Type B pancreatic cell (in vitro differentiated cells): ENCODE results near the gene KCNAB3. TPM values are rescaled to one million over a fixed set of nuclear protein-coding genes. Genes with fewer than 3 reads are reported as not detected.

Experiments used
- DNase-seq: peaks from one replicate; pipeline ENCODE4 v3.0.0; 2021; ENCODE audit warnings: mixed read lengths; ENCODE audit not compliant: unreplicated experiment; ENCODE audit errors: extremely low spot score
- H3K27ac Mint-ChIP-seq: 2 replicates; pipeline ENCODE4 v1.8.0; 2021; ENCODE audit warnings: mild to moderate bottlenecking, mixed read lengths
- H3K27me3 Mint-ChIP-seq: 2 replicates; pipeline ENCODE4 v1.8.0; 2021; ENCODE audit warnings: mixed read lengths
- H3K36me3 Mint-ChIP-seq: 2 replicates; pipeline ENCODE4 v1.8.0; 2021; ENCODE audit warnings: mixed read lengths
- H3K4me1 Mint-ChIP-seq: one replicate; pipeline ENCODE4 v1.8.0; 2021; ENCODE audit warnings: mixed read lengths; ENCODE audit not compliant: unreplicated experiment
- H3K4me3 Mint-ChIP-seq: 2 replicates; pipeline ENCODE4 v1.8.0; 2021; ENCODE audit warnings: mild to moderate bottlenecking, mixed read lengths
- H3K9me3 Mint-ChIP-seq: 2 replicates; pipeline ENCODE4 v1.8.0; 2021; ENCODE audit warnings: mixed read lengths
- CTCF ChIP-seq: fragments of 200-600 bp; sonication (generic); conservative IDR thresholded peaks from 2 replicates; pipeline ENCODE4 v1.5.0; 2021; ENCODE audit warnings: antibody characterized with exemption, mild to moderate bottlenecking
- total RNA-seq: library from RNA; stranded (reverse); gene quantifications from 2 replicates; pipeline ENCODE4 v1.2.1, GENCODE V29; 2021; ENCODE audit warnings: low replicate concordance

The KCNAB3 gene
- total RNA-seq, 1 donor from 2014 or later, result 9.9 TPM

- TF ChIP-seq CTCF, result no peak
- Mint-ChIP-seq H3K9me3 (no peaks in the 10 kb centered on the region), H3K27me3 (peaks cover 6% of the 10 kb centered on the region), H3K4me1 (peaks cover 24% of the 10 kb centered on the region), H3K27ac (peak overlapping the region; percentile 86), H3K4me3 (peak overlapping the region; percentile 92), H3K36me3 (peaks cover 7% of the 10 kb centered on the region)
- no peak for DNase-seq
Observed at GRCh38 chr17:7916385-7916682, 13.3 kb downstream of the KCNAB3 start.

DNA sequence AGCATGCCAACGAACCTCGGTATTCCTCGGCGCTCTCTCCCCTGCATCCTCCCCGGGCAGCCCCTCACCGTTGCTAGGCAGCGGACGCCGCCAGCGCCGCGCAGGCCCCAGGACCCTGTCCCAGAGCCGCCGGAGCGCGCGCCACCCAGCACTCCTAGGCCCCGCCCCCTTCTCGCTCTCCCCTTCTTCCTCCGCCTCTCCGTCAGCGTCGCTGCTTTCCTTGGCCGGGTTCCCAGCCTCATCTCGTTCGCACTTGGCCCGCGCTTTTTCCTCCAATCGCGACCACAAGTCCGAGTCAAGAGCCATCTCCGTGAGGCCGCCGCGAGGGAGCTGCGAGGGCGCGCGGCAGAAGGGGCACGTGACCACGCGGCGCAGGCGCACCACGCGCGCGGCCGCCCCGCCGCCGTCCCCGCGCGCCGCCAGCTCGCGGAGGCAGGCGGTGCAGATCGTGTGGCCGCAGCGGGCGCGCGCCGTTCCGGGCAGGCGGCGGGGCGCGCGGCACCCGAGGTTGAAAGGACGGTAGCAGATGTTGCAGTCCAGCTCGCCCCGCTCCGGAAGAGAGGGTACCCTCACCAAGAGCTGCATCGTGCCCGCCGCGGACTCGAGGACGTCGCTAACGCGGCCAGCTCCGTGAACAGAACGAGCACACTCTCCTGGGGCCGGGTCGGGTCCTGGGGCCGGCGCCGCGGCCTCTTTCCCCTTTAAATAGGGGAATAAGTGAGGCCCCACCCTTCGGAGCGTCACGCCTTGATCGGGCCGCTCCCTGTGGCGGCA lies 13.9 kb downstream of the KCNAB3 start, which contains the start of gene RNF227:
TSS of gene RNF227 (minus strand) at position 679 of the 774 bp plus-strand sequence. CDS start at position 585, 94 bp downstream.
- Mint-ChIP-seq H3K4me3 (peak within 1 kb of the TSS; percentile 92), H3K4me1 (peaks cover 24% of the 10 kb centered on the region), H3K27me3 (peaks cover 5% of the 10 kb centered on the region), H3K27ac (peak within 1 kb of the TSS; percentile 86), H3K36me3 (peaks cover 11% of the 10 kb centered on the region), H3K9me3 (no peaks in the 10 kb centered on the region)
- TF ChIP-seq CTCF, result no peak
- peak; percentile 92 for DNase-seq

DNA sequence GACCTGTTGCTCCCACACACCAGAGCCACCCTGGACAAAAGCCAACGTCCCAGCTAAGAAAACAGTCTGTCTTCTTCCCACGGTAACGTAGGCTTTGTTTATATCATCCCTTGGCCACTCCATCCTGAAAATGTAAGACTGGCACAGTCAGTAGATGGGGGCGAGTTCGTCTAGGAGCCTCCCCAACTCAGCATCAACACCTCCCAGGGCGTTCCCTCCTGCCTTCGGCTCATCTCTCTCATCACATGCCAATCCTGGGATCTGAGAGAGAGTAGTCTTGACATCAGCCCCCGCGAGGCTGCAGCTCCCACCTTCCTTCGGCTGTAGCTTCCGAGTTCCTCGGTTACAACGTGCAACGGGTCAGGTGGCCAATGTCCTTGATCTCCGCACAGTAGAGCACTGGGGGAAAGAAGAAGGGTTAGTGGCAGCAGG lies 14.5 kb downstream of the KCNAB3 start:
- H3K9me3 Mint-ChIP-seq, result no peaks in the 10 kb centered on the region
- no peak for DNase-seq
- peak overlapping the region; percentile 80 for H3K27ac Mint-ChIP-seq
- H3K36me3 Mint-ChIP-seq, result peaks cover 16% of the 10 kb centered on the region
- peaks cover 3% of the 10 kb centered on the region for H3K27me3 Mint-ChIP-seq
- H3K4me3 Mint-ChIP-seq, result peak overlapping the region; percentile 92
- peaks cover 24% of the 10 kb centered on the region for H3K4me1 Mint-ChIP-seq
- TF ChIP-seq CTCF, result no peak

DNA sequence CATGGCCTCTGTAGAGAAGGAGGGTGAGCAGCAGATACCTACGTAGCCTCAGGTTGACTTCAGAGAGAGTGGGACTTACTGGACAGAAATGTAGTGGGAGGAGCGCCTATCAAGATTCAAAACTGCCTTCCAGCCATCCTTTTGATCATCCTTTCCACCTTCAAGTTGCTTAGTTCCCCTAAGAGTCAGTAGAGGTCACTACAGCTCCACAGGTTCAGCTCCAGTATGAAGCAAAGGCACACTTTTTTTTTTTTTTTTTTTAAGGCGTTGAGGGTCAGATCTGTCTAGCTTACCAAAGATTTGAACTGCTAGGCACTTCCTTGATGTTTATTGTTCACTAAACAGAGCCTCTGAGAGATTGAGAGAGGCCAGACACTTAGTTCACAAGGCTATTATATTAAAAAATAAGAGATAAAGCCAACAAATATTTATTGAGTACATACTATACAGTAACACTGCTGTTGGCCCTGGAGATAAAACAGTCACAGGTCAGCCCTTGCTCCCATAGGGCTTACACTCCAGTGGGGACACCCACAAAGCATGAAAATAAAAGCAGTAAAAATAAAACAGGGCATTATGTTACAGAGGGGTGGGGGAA lies 16.6 kb downstream of the KCNAB3 start:
- H3K9me3 Mint-ChIP-seq, result no peaks in the 10 kb centered on the region
- H3K36me3 Mint-ChIP-seq, result peaks cover 29% of the 10 kb centered on the region
- peak overlapping the region; percentile 64 for H3K4me3 Mint-ChIP-seq
- H3K27me3 Mint-ChIP-seq, result no peaks in the 10 kb centered on the region
- H3K4me1 Mint-ChIP-seq, result peaks cover 24% of the 10 kb centered on the region
- H3K27ac Mint-ChIP-seq, result peak overlapping the region; percentile 68
- peak; percentile 80 for TF ChIP-seq CTCF
- no peak for DNase-seq

DNA sequence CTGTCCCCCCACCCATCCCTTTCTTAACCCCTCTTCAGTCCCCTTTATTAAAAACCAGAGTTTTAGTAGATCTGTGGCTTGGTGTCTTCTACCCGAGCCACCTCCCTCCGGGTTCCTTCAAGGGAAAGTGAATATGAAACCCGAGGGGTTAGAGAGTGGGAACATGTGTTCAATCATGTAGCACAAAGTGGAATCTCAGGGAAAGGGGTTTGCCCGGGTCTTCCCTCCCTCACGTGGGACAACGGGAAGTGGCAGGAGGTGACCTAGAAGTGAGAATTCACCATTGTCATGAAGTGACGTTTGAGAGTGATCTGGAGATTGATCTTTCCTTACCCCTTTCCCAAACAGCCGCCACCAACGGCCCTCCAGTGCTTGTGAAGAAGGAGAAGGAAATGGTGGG lies 18.5 kb downstream of the KCNAB3 start:
- Mint-ChIP-seq H3K27me3 (no peaks in the 10 kb centered on the region), H3K4me1 (peaks cover 19% of the 10 kb centered on the region), H3K27ac (no peak overlapping the region), H3K36me3 (peaks cover 28% of the 10 kb centered on the region), H3K9me3 (no peaks in the 10 kb centered on the region), H3K4me3 (no peak overlapping the region)
- DNase-seq, result no peak
- no peak for TF ChIP-seq CTCF
